ENCODE measurements around the gene HELB.

Gene HELB

GRCh38 chr12:66275040-66275439 is 27.3 kb upstream of the HELB start:
- H3K27me3 ChIP-seq (ENCODE audit: insufficient read depth, low read depth, severe bottlenecking): no peaks in the 10 kb centered on the region
- DNase-seq: no peak
- no peak overlapping the region for H3K27ac ChIP-seq
- H3K9me3 ChIP-seq (ENCODE audit: severe bottlenecking): no peaks in the 10 kb centered on the region
- no peak overlapping the region for H3K4me3 ChIP-seq (ENCODE audit: low read depth, low read length)
- no peaks in the 10 kb centered on the region for H3K36me3 ChIP-seq
- TF ChIP-seq CTCF (IDR thresholded peaks at IDR 0.05; ENCODE audit: low read depth, low read length): no peak

GRCh38 chr12:66279123-66279712 is 23.1 kb upstream of the HELB start:
- peak; percentile 45 for DNase-seq
- Histone ChIP-seq H3K27ac (no peak overlapping the region), H3K9me3 (ENCODE audit: severe bottlenecking) (peaks cover 4% of the 10 kb centered on the region), H3K4me3 (ENCODE audit: low read depth, low read length) (no peak overlapping the region), H3K36me3 (no peaks in the 10 kb centered on the region), H3K27me3 (ENCODE audit: insufficient read depth, low read depth, severe bottlenecking) (no peaks in the 10 kb centered on the region)
- TF ChIP-seq CTCF (IDR thresholded peaks at IDR 0.05; ENCODE audit: low read depth, low read length): peak; percentile 77

DNA sequence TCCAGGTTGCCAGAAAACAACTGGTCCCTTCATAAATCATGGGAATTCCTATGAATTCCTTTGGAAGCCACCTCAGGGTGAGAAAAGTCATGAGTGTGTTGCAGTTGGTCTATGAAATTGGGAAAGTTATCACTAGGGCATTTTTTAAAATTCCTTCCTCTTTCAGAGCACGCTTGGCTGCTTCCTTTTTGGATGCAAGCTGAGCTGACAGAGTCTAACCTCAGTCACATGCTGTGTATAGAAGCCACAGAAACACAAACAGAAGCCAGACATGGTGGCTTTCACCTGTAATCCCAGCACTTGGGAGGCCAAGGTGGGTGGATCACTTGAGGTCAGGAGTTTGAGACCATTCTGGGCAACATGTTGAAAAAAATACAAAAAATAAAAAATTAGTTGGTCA is 21.7 kb upstream of the HELB start:
- H3K27ac ChIP-seq: no peak overlapping the region
- no peak for TF ChIP-seq CTCF (IDR thresholded peaks at IDR 0.05; ENCODE audit: low read depth, low read length)
- H3K27me3 ChIP-seq (ENCODE audit: insufficient read depth, low read depth, severe bottlenecking): no peaks in the 10 kb centered on the region
- H3K36me3 ChIP-seq: no peaks in the 10 kb centered on the region
- H3K9me3 ChIP-seq (ENCODE audit: severe bottlenecking): peaks cover 4% of the 10 kb centered on the region
- H3K4me3 ChIP-seq (ENCODE audit: low read depth, low read length): no peak overlapping the region
- no peak for DNase-seq

DNA sequence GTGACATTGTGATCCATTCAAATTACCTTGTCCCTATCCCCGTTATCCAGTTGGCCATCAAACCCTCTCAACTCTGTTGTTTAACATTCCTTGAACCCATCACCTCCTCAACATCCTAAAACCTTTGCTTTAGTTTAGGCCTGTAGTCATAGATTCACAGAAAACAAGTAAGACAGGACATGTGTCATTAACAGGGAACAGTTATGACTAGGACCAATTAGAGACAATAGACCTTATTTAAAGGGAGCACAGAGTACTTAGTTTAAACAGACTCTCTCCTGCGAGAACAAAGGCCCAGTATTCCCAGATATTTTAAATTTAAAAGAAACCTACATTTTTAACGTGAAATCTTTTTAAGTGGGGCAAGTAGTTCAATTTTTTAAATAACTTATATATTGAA is 20.0 kb upstream of the HELB start:
- DNase-seq: no peak
- H3K36me3 ChIP-seq: no peaks in the 10 kb centered on the region
- no peak overlapping the region for H3K4me3 ChIP-seq (ENCODE audit: low read depth, low read length)
- H3K27ac ChIP-seq: no peak overlapping the region
- no peak for TF ChIP-seq CTCF (IDR thresholded peaks at IDR 0.05; ENCODE audit: low read depth, low read length)
- H3K27me3 ChIP-seq (ENCODE audit: insufficient read depth, low read depth, severe bottlenecking): no peaks in the 10 kb centered on the region
- peaks cover 4% of the 10 kb centered on the region for H3K9me3 ChIP-seq (ENCODE audit: severe bottlenecking)

DNA sequence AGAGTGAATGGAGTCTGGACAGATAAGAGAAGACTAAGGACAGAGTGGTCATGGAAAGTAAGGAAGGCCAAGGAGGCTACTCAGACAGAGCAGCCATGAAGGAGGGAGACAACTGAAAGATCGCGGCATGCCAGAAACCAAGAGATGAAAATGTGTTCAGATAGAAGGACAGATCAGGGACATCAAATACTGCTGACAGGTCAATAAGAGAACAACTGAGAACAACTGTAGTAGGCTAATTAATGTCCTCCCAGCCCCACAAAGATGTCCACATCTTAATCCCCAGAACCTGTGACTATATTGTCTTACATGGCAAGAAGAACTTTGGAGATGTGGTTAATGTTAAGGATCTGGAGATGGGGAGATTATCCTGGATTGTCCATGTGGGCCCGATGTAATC is 15.0 kb upstream of the HELB start:
- Histone ChIP-seq H3K27ac (no peak overlapping the region), H3K27me3 (ENCODE audit: insufficient read depth, low read depth, severe bottlenecking) (no peaks in the 10 kb centered on the region), H3K9me3 (ENCODE audit: severe bottlenecking) (no peaks in the 10 kb centered on the region), H3K36me3 (no peaks in the 10 kb centered on the region), H3K4me3 (ENCODE audit: low read depth, low read length) (no peak overlapping the region)
- DNase-seq: no peak
- no peak for TF ChIP-seq CTCF (IDR thresholded peaks at IDR 0.05; ENCODE audit: low read depth, low read length)

DNA sequence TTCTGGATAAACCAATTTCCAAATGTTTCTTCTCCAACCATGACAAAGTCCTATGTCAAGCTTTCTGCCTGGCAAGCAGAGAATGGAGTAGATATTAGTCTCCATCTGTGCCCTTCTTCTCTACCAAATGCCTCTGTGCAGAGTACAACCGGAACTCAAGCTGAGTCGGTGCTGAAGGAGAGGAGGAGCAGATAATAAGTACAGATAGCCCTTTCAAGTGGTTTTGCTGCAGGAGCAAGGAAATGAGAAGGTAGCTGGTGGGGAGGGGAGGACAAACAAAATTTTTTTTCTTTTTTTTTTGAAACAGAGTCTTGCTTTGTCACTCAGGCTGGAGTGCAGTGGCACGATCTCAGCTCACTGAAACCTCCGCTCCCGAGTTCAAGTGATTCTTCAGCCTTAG is 14.2 kb upstream of the HELB start:
- Histone ChIP-seq H3K4me3 (ENCODE audit: low read depth, low read length) (no peak overlapping the region), H3K9me3 (ENCODE audit: severe bottlenecking) (no peaks in the 10 kb centered on the region), H3K27ac (no peak overlapping the region), H3K36me3 (no peaks in the 10 kb centered on the region), H3K27me3 (ENCODE audit: insufficient read depth, low read depth, severe bottlenecking) (no peaks in the 10 kb centered on the region)
- TF ChIP-seq CTCF (IDR thresholded peaks at IDR 0.05; ENCODE audit: low read depth, low read length): no peak
- DNase-seq: no peak
